ENCODE data around the gene PTTG1IP. TPM values are rescaled to one million over a fixed set of nuclear protein-coding genes. Genes with fewer than 3 reads are reported as not detected.

PTTG1IP gene
- total RNA-seq, 1 donor, result 413 TPM

- Histone ChIP-seq H3K4me2 (ENCODE audit: insufficient read depth, low read length) (no peak overlapping the region), H3K36me3 (ENCODE audit: insufficient read depth, low read length) (no peaks in the 10 kb centered on the region), H3K4me3 (ENCODE audit: insufficient read depth, low read length) (no peak overlapping the region), H3K79me2 (ENCODE audit: insufficient read depth, low read length) (no peaks in the 10 kb centered on the region), H3K9me3 (ENCODE audit: low read depth, low read length) (no peaks in the 10 kb centered on the region), H3K27me3 (ENCODE audit: insufficient read depth, low read length) (no peaks in the 10 kb centered on the region), H3K4me1 (ENCODE audit: insufficient read depth, low read length) (peaks cover 2% of the 10 kb centered on the region), H2AFZ (ENCODE audit: low read length) (no peak overlapping the region), H4K20me1 (ENCODE audit: insufficient read depth, low read length) (no peaks in the 10 kb centered on the region), H3K27ac (ENCODE audit: low read depth, low read length) (no peak overlapping the region)
- no peak for TF ChIP-seq CTCF (IDR thresholded peaks at IDR 0.05; ENCODE audit: extremely low read depth, low read depth, low read length)
- DNase-seq (ENCODE audit: insufficient read length, low spot score, missing footprints), result no peak
These were observed 29.7 kb upstream of the PTTG1IP start for GRCh38 chr21:44903050-44903685.

GRCh38 chr21:44902268-44903049 is 29.0 kb upstream of the PTTG1IP start:
- DNase-seq (ENCODE audit: insufficient read length, low spot score, missing footprints), result peak; percentile 50
- H3K4me1 ChIP-seq (ENCODE audit: insufficient read depth, low read length), result peaks cover under 1% of the 10 kb centered on the region
- TF ChIP-seq CTCF (IDR thresholded peaks at IDR 0.05; ENCODE audit: extremely low read depth, low read depth, low read length), result no peak
- H3K79me2 ChIP-seq (ENCODE audit: insufficient read depth, low read length), result no peaks in the 10 kb centered on the region
- no peak overlapping the region for H3K27ac ChIP-seq (ENCODE audit: low read depth, low read length)
- no peaks in the 10 kb centered on the region for H3K36me3 ChIP-seq (ENCODE audit: insufficient read depth, low read length)
- no peak overlapping the region for H2AFZ ChIP-seq (ENCODE audit: low read length)
- H4K20me1 ChIP-seq (ENCODE audit: insufficient read depth, low read length), result no peaks in the 10 kb centered on the region
- H3K4me3 ChIP-seq (ENCODE audit: insufficient read depth, low read length), result no peak overlapping the region
- no peaks in the 10 kb centered on the region for H3K9me3 ChIP-seq (ENCODE audit: low read depth, low read length)
- no peak overlapping the region for H3K4me2 ChIP-seq (ENCODE audit: insufficient read depth, low read length)
- no peaks in the 10 kb centered on the region for H3K27me3 ChIP-seq (ENCODE audit: insufficient read depth, low read length)

- Histone ChIP-seq H2AFZ (ENCODE audit: low read length) (no peak overlapping the region), H4K20me1 (ENCODE audit: insufficient read depth, low read length) (no peaks in the 10 kb centered on the region), H3K4me2 (ENCODE audit: insufficient read depth, low read length) (no peak overlapping the region)
These were observed 28.0 kb upstream of the PTTG1IP start for GRCh38 chr21:44901391-44902074.

More at GRCh38 chr21:44901391-44902074, 28.0 kb upstream of the PTTG1IP start:
- H3K27ac ChIP-seq (ENCODE audit: low read depth, low read length), result no peak overlapping the region
- no peaks in the 10 kb centered on the region for H3K36me3 ChIP-seq (ENCODE audit: insufficient read depth, low read length)
- peak; percentile 57 for DNase-seq (ENCODE audit: insufficient read length, low spot score, missing footprints)
- no peaks in the 10 kb centered on the region for H3K9me3 ChIP-seq (ENCODE audit: low read depth, low read length)
- TF ChIP-seq CTCF (IDR thresholded peaks at IDR 0.05; ENCODE audit: extremely low read depth, low read depth, low read length), result no peak
- H3K4me3 ChIP-seq (ENCODE audit: insufficient read depth, low read length), result no peak overlapping the region
- H3K79me2 ChIP-seq (ENCODE audit: insufficient read depth, low read length), result no peaks in the 10 kb centered on the region
- H3K4me1 ChIP-seq (ENCODE audit: insufficient read depth, low read length), result no peaks in the 10 kb centered on the region
- H3K27me3 ChIP-seq (ENCODE audit: insufficient read depth, low read length), result no peaks in the 10 kb centered on the region
